Measurements from ENCODE around the gene PRPF40A. TPM values are rescaled to one million over a fixed set of nuclear protein-coding genes. Genes with fewer than 3 reads are reported as not detected.
A peak's percentile ranks its signal among the peaks of the same experiment; 100 is the strongest.

PRPF40A gene
- total and polyA plus RNA-seq, 2 donors (not counting 1 experiment from before 2014, with no cell fraction given) = 91.7 to 105 TPM

DNA sequence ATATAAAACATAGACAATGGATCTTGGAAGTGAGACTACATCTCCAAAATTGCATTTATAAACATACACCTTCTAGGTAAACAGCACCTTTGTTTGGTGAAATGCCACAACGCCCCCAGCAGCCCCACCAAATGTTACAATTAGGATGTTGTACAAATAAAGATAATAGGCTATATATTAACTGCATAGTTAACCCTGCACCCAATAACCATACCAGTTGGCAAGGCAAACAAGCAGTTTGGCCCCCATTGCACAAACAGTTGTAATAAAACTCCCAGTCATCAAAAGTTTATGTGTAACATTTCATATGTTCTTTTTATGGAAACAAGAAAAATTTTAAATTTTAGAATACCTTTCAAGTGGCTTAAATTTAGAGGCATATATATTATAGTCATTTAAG, 67.3 kb downstream of the PRPF40A start:
- Histone ChIP-seq H2AFZ (ENCODE audit: low read length) (no peak overlapping the region), H3K4me2 (ENCODE audit: extremely low read depth, insufficient read depth, low read length) (no peak overlapping the region), H3K4me1 (ENCODE audit: control insufficient read depth, extremely low read depth, insufficient read depth, low read length) (peaks cover 8% of the 10 kb centered on the region), H4K20me1 (ENCODE audit: control insufficient read depth, extremely low read depth, insufficient read depth, low read length) (no peaks in the 10 kb centered on the region), H3K9ac (ENCODE audit: insufficient read depth, low read length) (no peak overlapping the region), H3K27ac (ENCODE audit: insufficient read depth, low read length) (no peak overlapping the region), H3K9me3 (ENCODE audit: control insufficient read depth, insufficient read depth, low read depth, low read length) (no peaks in the 10 kb centered on the region), H3K79me2 (ENCODE audit: control insufficient read depth, insufficient read depth, low read length) (no peaks in the 10 kb centered on the region), H3K4me3 (replicated peaks in 1 of 4; ENCODE audit: control extremely low read depth in 1 of 4, insufficient read depth in 1 of 4, low read depth in 3 of 4, low read length in 4 of 4) (no peak overlapping the region), H3K27me3 (ENCODE audit: control insufficient read depth, insufficient read depth, low read length) (no peaks in the 10 kb centered on the region), H3K36me3 (ENCODE audit: control insufficient read depth, insufficient read depth, low read length) (no peaks in the 10 kb centered on the region)
- DNase-seq (ENCODE audit: low read depth in 2 of 2) = no peak
- TF ChIP-seq, protein P1, sequence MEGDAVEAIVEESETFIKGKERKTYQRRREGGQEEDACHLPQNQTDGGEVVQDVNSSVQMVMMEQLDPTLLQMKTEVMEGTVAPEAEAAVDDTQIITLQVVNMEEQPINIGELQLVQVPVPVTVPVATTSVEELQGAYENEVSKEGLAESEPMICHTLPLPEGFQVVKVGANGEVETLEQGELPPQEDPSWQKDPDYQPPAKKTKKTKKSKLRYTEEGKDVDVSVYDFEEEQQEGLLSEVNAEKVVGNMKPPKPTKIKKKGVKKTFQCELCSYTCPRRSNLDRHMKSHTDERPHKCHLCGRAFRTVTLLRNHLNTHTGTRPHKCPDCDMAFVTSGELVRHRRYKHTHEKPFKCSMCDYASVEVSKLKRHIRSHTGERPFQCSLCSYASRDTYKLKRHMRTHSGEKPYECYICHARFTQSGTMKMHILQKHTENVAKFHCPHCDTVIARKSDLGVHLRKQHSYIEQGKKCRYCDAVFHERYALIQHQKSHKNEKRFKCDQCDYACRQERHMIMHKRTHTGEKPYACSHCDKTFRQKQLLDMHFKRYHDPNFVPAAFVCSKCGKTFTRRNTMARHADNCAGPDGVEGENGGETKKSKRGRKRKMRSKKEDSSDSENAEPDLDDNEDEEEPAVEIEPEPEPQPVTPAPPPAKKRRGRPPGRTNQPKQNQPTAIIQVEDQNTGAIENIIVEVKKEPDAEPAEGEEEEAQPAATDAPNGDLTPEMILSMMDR (conservative IDR thresholded peaks at IDR 0.05 in 1 of 2, IDR thresholded peaks at IDR 0.05 in 1 of 2; ENCODE audit: low read depth in 1 of 2, low read length in 2 of 2) = no peak
- TF ChIP-seq EZH2 (IDR thresholded peaks at IDR 0.05; ENCODE audit: low read length, missing control alignments) = no peak

DNA sequence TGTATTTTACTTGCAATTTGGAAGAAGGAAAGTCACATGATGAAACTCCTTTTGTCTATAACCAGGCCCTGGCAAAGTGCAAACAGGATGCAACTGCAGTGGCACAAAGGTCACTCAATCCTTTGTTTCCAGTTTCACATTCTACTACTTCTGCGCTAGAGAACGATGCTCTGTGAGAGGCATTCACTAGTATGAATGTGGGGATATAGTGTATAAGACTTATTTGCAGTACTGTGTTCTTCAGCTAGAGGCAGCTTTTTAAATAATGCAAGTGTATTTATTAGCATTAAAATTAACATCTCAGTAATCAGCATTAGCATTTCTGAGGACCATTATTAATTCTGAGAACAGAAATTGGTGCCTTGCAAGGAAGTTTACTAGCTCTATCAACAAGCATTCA, 68.9 kb downstream of the PRPF40A start:
- H4K20me1 ChIP-seq (ENCODE audit: control insufficient read depth, extremely low read depth, insufficient read depth, low read length) = no peaks in the 10 kb centered on the region
- H3K4me3 ChIP-seq (replicated peaks in 1 of 4; ENCODE audit: control extremely low read depth in 1 of 4, insufficient read depth in 1 of 4, low read depth in 3 of 4, low read length in 4 of 4) = no peak overlapping the region
- no peak overlapping the region for H3K9ac ChIP-seq (ENCODE audit: insufficient read depth, low read length)
- H3K27me3 ChIP-seq (ENCODE audit: control insufficient read depth, insufficient read depth, low read length) = no peaks in the 10 kb centered on the region
- H2AFZ ChIP-seq (ENCODE audit: low read length) = no peak overlapping the region
- H3K27ac ChIP-seq (ENCODE audit: insufficient read depth, low read length) = no peak overlapping the region
- H3K4me1 ChIP-seq (ENCODE audit: control insufficient read depth, extremely low read depth, insufficient read depth, low read length) = peaks cover 8% of the 10 kb centered on the region
- no peak for TF ChIP-seq EZH2 (IDR thresholded peaks at IDR 0.05; ENCODE audit: low read length, missing control alignments)
- TF ChIP-seq, protein P1 (conservative IDR thresholded peaks at IDR 0.05 in 1 of 2, IDR thresholded peaks at IDR 0.05 in 1 of 2; ENCODE audit: low read depth in 1 of 2, low read length in 2 of 2) = peak in 1 of 2 donors; percentile 49
- peak; percentile 17 to 53 for DNase-seq (ENCODE audit: low read depth in 2 of 2)
- H3K79me2 ChIP-seq (ENCODE audit: control insufficient read depth, insufficient read depth, low read length) = no peaks in the 10 kb centered on the region
- H3K4me2 ChIP-seq (ENCODE audit: extremely low read depth, insufficient read depth, low read length) = no peak overlapping the region
- no peaks in the 10 kb centered on the region for H3K36me3 ChIP-seq (ENCODE audit: control insufficient read depth, insufficient read depth, low read length)
- no peaks in the 10 kb centered on the region for H3K9me3 ChIP-seq (ENCODE audit: control insufficient read depth, insufficient read depth, low read depth, low read length)

DNA sequence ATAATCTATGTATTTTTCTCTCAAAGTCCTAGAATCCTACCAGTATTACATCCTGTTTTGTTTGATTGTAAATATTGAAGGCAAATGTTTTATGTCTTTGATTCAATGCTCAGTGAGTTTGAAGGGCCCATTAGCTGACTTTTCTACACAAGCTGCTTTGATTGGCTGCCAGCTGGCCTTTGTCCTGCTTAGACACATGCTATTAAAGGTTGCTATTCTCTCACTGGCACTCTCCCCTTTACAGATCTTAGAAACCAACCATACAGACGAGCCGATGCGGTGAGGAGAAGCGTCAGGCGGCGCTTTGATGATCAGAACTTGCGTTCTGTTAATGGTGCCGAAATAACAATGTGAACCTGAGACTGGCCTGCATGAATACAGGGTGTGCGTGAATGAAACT, 69.7 kb downstream of the PRPF40A start:
- peaks cover 8% of the 10 kb centered on the region for H3K4me1 ChIP-seq (ENCODE audit: control insufficient read depth, extremely low read depth, insufficient read depth, low read length)

More for the DNA sequence above, 69.7 kb downstream of the PRPF40A start:
- Histone ChIP-seq H3K79me2 (ENCODE audit: control insufficient read depth, insufficient read depth, low read length) (no peaks in the 10 kb centered on the region), H3K36me3 (ENCODE audit: control insufficient read depth, insufficient read depth, low read length) (no peaks in the 10 kb centered on the region), H4K20me1 (ENCODE audit: control insufficient read depth, extremely low read depth, insufficient read depth, low read length) (no peaks in the 10 kb centered on the region), H3K4me2 (ENCODE audit: extremely low read depth, insufficient read depth, low read length) (no peak overlapping the region), H3K9me3 (ENCODE audit: control insufficient read depth, insufficient read depth, low read depth, low read length) (no peaks in the 10 kb centered on the region), H3K4me3 (replicated peaks in 1 of 4; ENCODE audit: control extremely low read depth in 1 of 4, insufficient read depth in 1 of 4, low read depth in 3 of 4, low read length in 4 of 4) (no peak overlapping the region), H2AFZ (ENCODE audit: low read length) (peak overlapping the region; percentile 22), H3K9ac (ENCODE audit: insufficient read depth, low read length) (no peak overlapping the region), H3K27me3 (ENCODE audit: control insufficient read depth, insufficient read depth, low read length) (no peaks in the 10 kb centered on the region), H3K27ac (ENCODE audit: insufficient read depth, low read length) (peak overlapping the region; percentile 49)
- DNase-seq (ENCODE audit: low read depth in 2 of 2) = peak; percentile 61 to 68
- TF ChIP-seq, protein P1 (conservative IDR thresholded peaks at IDR 0.05 in 1 of 2, IDR thresholded peaks at IDR 0.05 in 1 of 2; ENCODE audit: low read depth in 1 of 2, low read length in 2 of 2) = no peak
- TF ChIP-seq EZH2 (IDR thresholded peaks at IDR 0.05; ENCODE audit: low read length, missing control alignments) = no peak
